ENCODE measurements around the gene SPACDR. TPM values are rescaled to one million over a fixed set of nuclear protein-coding genes. Genes with fewer than 3 reads are reported as not detected.

The SPACDR gene
- total RNA-seq, 3 donors from 2014 or later (not counting 1 experiment from before 2014, with no cell fraction given): 2.3 to 4.1 (median 3.9) TPM

DNA sequence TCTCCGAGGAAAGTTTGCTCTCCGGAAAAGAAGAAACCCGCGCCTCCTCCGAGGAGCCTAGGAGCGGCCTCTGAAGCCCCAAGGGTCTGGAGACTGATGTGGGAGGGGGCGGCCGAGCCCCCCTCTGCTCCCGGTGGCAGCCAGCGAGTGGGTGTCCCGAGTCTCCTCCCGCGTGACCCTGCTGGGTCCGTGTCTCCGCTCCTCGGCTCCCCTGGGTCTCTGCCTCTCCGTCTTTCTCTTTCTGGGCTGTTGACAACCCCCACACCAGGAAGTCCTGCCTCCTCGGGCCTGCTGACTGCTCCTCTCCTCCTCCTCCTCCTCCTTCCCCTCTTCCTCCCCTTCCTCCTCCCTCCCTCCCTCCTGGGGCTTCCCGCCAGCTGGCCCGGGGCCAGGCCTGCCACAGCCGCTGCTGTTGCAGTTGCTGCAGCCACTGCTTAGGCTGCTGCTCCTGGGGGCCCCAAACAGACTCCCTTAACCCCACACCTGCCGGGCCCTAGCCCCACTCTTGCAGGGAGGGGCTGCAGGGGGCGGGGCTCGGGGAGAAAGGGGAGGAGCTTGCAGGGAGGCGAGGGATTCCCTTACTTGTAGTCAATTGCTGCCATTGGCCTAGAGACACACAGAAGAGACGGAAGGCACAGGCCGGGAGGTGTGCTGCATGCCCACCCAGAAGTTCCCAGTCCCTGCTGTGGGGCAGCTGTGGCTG is 15.0 kb upstream of the SPACDR start, which contains the start of gene TSC22D4:
Gene TSC22D4 (minus strand): TSS at position 257 of the 703 bp plus-strand sequence. CDS start 1,176 bp downstream, outside the sequence.
- peaks cover 49% of the 10 kb centered on the region for H3K4me1 ChIP-seq (ENCODE audit: control insufficient read depth, insufficient read depth, low read length)

DNA sequence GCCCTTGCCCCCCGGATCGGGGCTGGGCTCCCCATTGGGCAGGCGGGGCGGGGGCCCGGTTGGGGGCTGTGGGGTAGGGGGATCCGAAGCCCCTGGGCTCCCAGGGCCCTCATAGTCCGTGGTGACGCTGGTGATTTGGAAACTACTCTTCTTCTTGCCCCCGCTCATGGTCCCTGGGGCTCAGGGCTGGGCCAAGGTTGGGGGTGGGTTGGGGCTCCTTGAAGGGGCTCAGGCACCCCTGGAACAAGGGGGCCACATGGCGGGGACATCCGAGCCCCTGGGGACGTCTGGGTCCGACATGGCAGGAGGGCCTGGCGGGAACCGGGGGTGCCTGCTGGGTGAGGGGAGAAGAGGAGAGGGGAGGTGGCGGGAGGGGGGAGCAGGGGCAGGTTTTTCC is 13.8 kb upstream of the SPACDR start:
- intact Hi-C loops (cut with micrococcal nuclease): loop anchor here (5.0 to 10.0 kb wide), 3 partner anchors 69 to 377 kb away; partner anchors contain the start of genes GIGYF1 and SLC12A9
- peak overlapping the region; percentile 80 to 90 for H3K27ac Mint-ChIP-seq
- H3K4me3 Mint-ChIP-seq: peak overlapping the region; percentile 96
- TF ChIP-seq, protein P1, sequence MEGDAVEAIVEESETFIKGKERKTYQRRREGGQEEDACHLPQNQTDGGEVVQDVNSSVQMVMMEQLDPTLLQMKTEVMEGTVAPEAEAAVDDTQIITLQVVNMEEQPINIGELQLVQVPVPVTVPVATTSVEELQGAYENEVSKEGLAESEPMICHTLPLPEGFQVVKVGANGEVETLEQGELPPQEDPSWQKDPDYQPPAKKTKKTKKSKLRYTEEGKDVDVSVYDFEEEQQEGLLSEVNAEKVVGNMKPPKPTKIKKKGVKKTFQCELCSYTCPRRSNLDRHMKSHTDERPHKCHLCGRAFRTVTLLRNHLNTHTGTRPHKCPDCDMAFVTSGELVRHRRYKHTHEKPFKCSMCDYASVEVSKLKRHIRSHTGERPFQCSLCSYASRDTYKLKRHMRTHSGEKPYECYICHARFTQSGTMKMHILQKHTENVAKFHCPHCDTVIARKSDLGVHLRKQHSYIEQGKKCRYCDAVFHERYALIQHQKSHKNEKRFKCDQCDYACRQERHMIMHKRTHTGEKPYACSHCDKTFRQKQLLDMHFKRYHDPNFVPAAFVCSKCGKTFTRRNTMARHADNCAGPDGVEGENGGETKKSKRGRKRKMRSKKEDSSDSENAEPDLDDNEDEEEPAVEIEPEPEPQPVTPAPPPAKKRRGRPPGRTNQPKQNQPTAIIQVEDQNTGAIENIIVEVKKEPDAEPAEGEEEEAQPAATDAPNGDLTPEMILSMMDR (IDR thresholded peaks at IDR 0.05): no peak
- peaks cover 22 to 47% of the 10 kb centered on the region in 2 donors for H3K4me1 Mint-ChIP-seq
- WGBS (ENCODE audit: insufficient coverage): 0% methylated on average over 14 of the region's 16 CpGs
- peak overlapping the region; percentile 42 for H3K27ac ChIP-seq (ENCODE audit: low read length)
- H3K4me1 ChIP-seq (ENCODE audit: control insufficient read depth, insufficient read depth, low read length): peaks cover 52% of the 10 kb centered on the region
- DNase-seq (no peak), ATAC-seq (no peak)
- no peaks in the 10 kb centered on the region for H3K27me3 ChIP-seq (ENCODE audit: control insufficient read depth, insufficient read depth, low read length)
- H3K36me3 ChIP-seq (ENCODE audit: control insufficient read depth, insufficient read depth, low read length): peaks cover 34% of the 10 kb centered on the region
- peaks cover 0 to 2% of the 10 kb centered on the region in 2 donors for H3K27me3 Mint-ChIP-seq (ENCODE audit: low read depth in 2 of 2)
- no peaks in the 10 kb centered on the region for H3K36me3 Mint-ChIP-seq
- no peaks in the 10 kb centered on the region for H3K9me3 ChIP-seq (ENCODE audit: control insufficient read depth, insufficient read depth, low read length)
- H3K9me3 Mint-ChIP-seq: no peaks in the 10 kb centered on the region
- peak overlapping the region; percentile 61 for H3K4me3 ChIP-seq (ENCODE audit: low read length)

More for the DNA sequence above, 15.0 kb upstream of the SPACDR start, which contains the start of gene TSC22D4:
- H3K27ac ChIP-seq (ENCODE audit: low read length): peak within 1 kb of the TSS; percentile 43
- H3K36me3 Mint-ChIP-seq: no peaks in the 10 kb centered on the region
- DNase-seq (peak; percentile 73 to 95), ATAC-seq (peak; percentile 81 to 89 (median 82))
- peak within 1 kb of the TSS; percentile 61 for H3K4me3 ChIP-seq (ENCODE audit: low read length)
- H3K27me3 ChIP-seq (ENCODE audit: control insufficient read depth, insufficient read depth, low read length): no peaks in the 10 kb centered on the region
- under 1% methylated on average over 27 of the region's 27 CpGs for WGBS (ENCODE audit: insufficient coverage)
- peak within 1 kb of the TSS; percentile 80 to 90 for H3K27ac Mint-ChIP-seq
- H3K36me3 ChIP-seq (ENCODE audit: control insufficient read depth, insufficient read depth, low read length): peaks cover 23% of the 10 kb centered on the region
- no peaks in the 10 kb centered on the region for H3K9me3 Mint-ChIP-seq
- no peaks in the 10 kb centered on the region for H3K9me3 ChIP-seq (ENCODE audit: control insufficient read depth, insufficient read depth, low read length)
- peak within 1 kb of the TSS; percentile 96 for H3K4me3 Mint-ChIP-seq
- intact Hi-C loops (cut with micrococcal nuclease): loop anchor here (5.0 to 10.0 kb wide), 3 partner anchors 68 to 376 kb away; partner anchors contain the start of genes GIGYF1 and SLC12A9
- peaks cover 0 to 2% of the 10 kb centered on the region in 2 donors for H3K27me3 Mint-ChIP-seq (ENCODE audit: low read depth in 2 of 2)
- peaks cover 24 to 39% of the 10 kb centered on the region in 2 donors for H3K4me1 Mint-ChIP-seq
- TF ChIP-seq, protein P1 (IDR thresholded peaks at IDR 0.05): no peak

DNA sequence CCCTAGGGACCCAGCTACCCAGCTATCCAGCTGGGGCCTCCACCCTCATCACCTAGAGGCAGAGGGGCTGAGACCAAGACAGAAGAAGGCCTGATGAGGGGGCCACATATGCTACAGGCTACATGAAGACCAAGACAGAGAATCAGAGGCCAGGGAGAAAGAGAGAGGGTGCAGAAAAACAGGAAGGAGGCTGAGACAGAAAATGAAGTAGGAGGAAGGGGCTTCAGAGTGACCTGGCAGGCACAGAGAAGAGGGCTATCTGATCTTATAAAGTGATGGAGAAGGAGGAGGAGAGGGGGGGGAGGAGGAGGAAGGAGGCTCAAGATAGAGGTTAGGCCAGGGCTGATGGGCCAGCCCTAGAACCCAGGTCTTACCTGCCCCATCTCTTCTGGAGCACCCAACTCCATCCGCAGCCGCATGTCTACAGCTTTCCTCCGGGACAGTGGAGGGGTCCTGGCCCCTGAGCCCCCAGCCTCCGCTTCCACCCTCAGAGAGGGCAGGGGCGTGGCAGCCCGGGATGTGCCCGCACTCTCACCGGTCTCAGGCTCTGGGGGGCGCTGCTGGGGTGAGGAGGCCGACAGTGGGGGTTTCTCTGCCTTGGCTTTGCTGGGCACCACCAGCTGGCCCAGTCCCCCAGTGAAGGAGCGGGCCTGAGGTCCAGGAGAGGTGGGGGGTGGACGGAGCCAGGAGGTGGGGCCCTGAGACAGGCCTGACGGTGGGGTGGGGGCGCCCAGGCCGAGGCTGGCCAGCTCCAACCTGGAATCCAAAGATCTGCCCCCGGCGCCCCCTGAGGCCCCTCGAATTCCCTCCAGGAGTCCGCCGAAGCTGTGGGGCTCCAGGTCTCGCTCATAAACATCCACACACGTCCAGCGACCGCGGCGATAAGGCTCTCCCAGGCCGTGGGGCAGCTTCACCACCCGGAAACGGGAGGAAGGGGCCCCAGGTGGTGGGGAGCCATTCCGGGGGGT is 13.1 kb upstream of the SPACDR start:
- Mint-ChIP-seq H3K4me1 (peaks cover 19 to 44% of the 10 kb centered on the region in 2 donors), H3K36me3 (no peaks in the 10 kb centered on the region), H3K4me3 (peak overlapping the region; percentile 90), H3K27me3 (ENCODE audit: low read depth in 2 of 2) (peaks cover 0 to 2% of the 10 kb centered on the region in 2 donors), H3K9me3 (no peaks in the 10 kb centered on the region), H3K27ac (peak overlapping the region; percentile 78 to 80)
- H3K4me3 ChIP-seq (ENCODE audit: low read length): peak overlapping the region; percentile 61
- TF ChIP-seq, protein P1 (IDR thresholded peaks at IDR 0.05): no peak
- ATAC-seq (no peak), DNase-seq (peak in 1 of 2 donors; percentile 59)
- WGBS (ENCODE audit: insufficient coverage): 6% methylated on average over 30 of the region's 30 CpGs
- H3K4me1 ChIP-seq (ENCODE audit: control insufficient read depth, insufficient read depth, low read length): peaks cover 50% of the 10 kb centered on the region
- H3K36me3 ChIP-seq (ENCODE audit: control insufficient read depth, insufficient read depth, low read length): peaks cover 38% of the 10 kb centered on the region
- H3K27me3 ChIP-seq (ENCODE audit: control insufficient read depth, insufficient read depth, low read length): no peaks in the 10 kb centered on the region
- no peaks in the 10 kb centered on the region for H3K9me3 ChIP-seq (ENCODE audit: control insufficient read depth, insufficient read depth, low read length)
- H3K27ac ChIP-seq (ENCODE audit: low read length): peak overlapping the region; percentile 42
- intact Hi-C loops (cut with micrococcal nuclease): loop anchor here (5.0 to 10.0 kb wide), 3 partner anchors 70 to 378 kb away; partner anchors contain the start of genes GIGYF1 and SLC12A9
